ENCODE measurements around the gene SLIT3.

DNA sequence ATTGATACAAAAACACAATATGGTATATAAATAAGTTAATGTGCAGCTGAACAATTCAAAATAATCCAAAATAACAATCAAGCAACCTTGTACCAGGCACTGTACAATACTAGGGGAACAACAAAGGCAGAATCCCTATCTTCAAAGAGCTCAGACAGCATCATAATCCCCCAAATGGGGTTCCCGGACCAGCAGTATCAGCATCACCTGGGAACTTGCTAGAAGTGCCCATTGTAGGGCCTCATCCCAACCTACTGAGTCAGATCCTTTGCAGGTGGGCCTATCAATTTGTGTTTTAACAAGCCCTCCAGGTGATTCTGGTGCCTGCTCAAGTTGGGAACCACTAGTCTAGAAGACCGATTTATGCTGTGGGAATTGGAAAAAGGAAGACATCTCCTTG is 27.1 kb downstream of the SLIT3 start:
- TF ChIP-seq, protein P1, sequence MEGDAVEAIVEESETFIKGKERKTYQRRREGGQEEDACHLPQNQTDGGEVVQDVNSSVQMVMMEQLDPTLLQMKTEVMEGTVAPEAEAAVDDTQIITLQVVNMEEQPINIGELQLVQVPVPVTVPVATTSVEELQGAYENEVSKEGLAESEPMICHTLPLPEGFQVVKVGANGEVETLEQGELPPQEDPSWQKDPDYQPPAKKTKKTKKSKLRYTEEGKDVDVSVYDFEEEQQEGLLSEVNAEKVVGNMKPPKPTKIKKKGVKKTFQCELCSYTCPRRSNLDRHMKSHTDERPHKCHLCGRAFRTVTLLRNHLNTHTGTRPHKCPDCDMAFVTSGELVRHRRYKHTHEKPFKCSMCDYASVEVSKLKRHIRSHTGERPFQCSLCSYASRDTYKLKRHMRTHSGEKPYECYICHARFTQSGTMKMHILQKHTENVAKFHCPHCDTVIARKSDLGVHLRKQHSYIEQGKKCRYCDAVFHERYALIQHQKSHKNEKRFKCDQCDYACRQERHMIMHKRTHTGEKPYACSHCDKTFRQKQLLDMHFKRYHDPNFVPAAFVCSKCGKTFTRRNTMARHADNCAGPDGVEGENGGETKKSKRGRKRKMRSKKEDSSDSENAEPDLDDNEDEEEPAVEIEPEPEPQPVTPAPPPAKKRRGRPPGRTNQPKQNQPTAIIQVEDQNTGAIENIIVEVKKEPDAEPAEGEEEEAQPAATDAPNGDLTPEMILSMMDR (IDR thresholded peaks at IDR 0.05) = no peak
- no peak for TF ChIP-seq POLR2A (IDR thresholded peaks at IDR 0.05)

Measured in right lobe of liver (tissue), 4 donors.